Measurements from ENCODE around the gene ZNF75A. TPM values are rescaled to one million over a fixed set of nuclear protein-coding genes. Genes with fewer than 3 reads are reported as not detected.

Gene ZNF75A
- total RNA-seq, 4 donors from 2014 or later, result 19.0 to 28.8 (median 27.3) TPM

DNA sequence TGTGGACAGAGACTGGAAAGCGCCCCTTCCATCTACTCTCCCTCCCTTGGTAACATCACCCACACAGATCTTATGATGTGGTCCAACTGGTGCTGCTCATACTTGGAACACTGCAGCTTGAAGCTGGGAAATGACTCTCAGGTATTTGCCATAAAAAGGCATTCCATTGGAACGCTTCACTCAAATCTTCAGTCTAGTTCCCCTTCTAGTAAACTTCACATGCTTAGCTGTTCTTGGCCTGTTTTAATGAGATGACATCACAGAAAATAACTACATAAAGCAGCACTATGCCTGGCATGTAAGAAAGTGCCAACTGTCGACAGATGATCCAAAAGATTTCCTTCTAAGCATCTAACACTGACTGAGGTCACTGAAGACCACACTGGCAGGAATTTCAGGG, 12.7 kb upstream of the ZNF75A start:
- ATAC-seq, result no peak
- WGBS, 2 donors (ENCODE audit: low coverage in 1 of 2), result 73 to 93% methylated on average over 3 of the region's 3 CpGs
- peaks cover 0 to 74% of the 10 kb centered on the region in 2 donors for H3K36me3 ChIP-seq
- H3K4me1 ChIP-seq, result peaks cover 0 to 4% (median 0%) of the 10 kb centered on the region in 3 donors
- H3K27ac ChIP-seq, result no peak overlapping the region
- H3K4me3 ChIP-seq, result no peak overlapping the region
- TF ChIP-seq POLR2AphosphoS5 (IDR thresholded peaks at IDR 0.05), result no peak
- H3K27me3 ChIP-seq, result no peaks in the 10 kb centered on the region
- peaks cover 0 to 99% (median 8%) of the 10 kb centered on the region in 3 donors for H3K9me3 ChIP-seq

DNA sequence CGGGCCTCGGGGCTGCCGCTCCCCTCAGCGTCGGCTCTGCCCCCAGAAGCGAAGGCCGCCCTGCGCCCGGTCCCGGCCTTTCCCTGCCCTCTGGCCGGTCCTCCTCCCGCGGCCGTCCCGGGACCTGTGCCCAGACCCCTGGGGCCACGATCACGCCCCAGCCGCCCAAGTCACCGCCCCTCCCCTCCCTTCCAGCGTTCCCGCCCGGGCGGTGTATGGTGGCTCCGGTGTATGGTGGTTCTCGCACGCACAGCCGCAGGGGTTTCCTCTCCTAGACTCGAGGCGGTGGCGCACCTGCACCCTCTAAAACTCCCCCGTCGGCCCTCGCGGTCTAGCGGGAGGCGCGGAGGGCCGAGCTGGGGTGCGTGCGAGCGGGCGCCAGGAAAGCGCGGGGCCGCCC, 10.1 kb upstream of the ZNF75A start:
- TF ChIP-seq, protein P1, sequence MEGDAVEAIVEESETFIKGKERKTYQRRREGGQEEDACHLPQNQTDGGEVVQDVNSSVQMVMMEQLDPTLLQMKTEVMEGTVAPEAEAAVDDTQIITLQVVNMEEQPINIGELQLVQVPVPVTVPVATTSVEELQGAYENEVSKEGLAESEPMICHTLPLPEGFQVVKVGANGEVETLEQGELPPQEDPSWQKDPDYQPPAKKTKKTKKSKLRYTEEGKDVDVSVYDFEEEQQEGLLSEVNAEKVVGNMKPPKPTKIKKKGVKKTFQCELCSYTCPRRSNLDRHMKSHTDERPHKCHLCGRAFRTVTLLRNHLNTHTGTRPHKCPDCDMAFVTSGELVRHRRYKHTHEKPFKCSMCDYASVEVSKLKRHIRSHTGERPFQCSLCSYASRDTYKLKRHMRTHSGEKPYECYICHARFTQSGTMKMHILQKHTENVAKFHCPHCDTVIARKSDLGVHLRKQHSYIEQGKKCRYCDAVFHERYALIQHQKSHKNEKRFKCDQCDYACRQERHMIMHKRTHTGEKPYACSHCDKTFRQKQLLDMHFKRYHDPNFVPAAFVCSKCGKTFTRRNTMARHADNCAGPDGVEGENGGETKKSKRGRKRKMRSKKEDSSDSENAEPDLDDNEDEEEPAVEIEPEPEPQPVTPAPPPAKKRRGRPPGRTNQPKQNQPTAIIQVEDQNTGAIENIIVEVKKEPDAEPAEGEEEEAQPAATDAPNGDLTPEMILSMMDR (IDR thresholded peaks at IDR 0.05), result no peak
- TF ChIP-seq POLR2A (IDR thresholded peaks at IDR 0.05) (no peak), POLR2AphosphoS5 (IDR thresholded peaks at IDR 0.05) (no peak)
- peaks cover 0 to 63% of the 10 kb centered on the region in 2 donors for H3K36me3 ChIP-seq
- peaks cover 0 to 95% (median 2%) of the 10 kb centered on the region in 3 donors for H3K9me3 ChIP-seq
- no peak overlapping the region for H3K27ac ChIP-seq
- peaks cover 0 to 4% (median 0%) of the 10 kb centered on the region in 3 donors for H3K4me1 ChIP-seq
- WGBS, 2 donors (ENCODE audit: low coverage in 1 of 2), result no CpG with 5 or more reads among the region's 45 CpGs
- no peak overlapping the region for H3K4me3 ChIP-seq
- no peak for ATAC-seq
- H3K27me3 ChIP-seq, result no peaks in the 10 kb centered on the region

DNA sequence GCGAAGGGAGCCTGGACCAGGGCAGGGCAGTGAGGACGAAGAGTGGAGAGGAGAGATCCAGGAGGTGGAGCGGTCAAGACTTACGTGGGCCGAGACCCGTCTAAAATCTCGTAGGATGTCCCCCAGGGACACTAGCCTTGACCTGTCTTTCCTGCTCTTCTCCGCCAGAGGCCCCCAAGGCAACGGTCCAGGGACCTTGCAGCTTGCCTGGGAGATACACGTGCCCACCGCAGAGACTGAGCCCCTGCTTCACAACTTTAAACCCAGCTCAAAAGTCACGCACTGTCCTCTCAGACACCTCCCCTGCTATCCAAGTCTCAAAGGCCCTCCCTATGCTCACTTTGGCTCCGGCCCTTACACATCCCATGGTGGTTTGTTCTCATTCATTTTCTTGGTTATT, 9.5 kb upstream of the ZNF75A start:
- Histone ChIP-seq H3K36me3 (peaks cover 0 to 63% of the 10 kb centered on the region in 2 donors), H3K27me3 (no peaks in the 10 kb centered on the region), H3K4me3 (no peak overlapping the region), H3K9me3 (peaks cover 0 to 95% (median 2%) of the 10 kb centered on the region in 3 donors), H3K27ac (no peak overlapping the region), H3K4me1 (peaks cover 0 to 4% (median 0%) of the 10 kb centered on the region in 3 donors)
- ATAC-seq, result no peak
- TF ChIP-seq POLR2A (IDR thresholded peaks at IDR 0.05) (no peak), EP300 (IDR thresholded peaks at IDR 0.05) (no peak), POLR2AphosphoS5 (IDR thresholded peaks at IDR 0.05) (no peak)
- TF ChIP-seq, protein P1 (IDR thresholded peaks at IDR 0.05), result no peak
- 60 to 74% methylated on average over 9 to 12 of the region's 13 CpGs for WGBS, 2 donors (ENCODE audit: low coverage in 1 of 2)

DNA sequence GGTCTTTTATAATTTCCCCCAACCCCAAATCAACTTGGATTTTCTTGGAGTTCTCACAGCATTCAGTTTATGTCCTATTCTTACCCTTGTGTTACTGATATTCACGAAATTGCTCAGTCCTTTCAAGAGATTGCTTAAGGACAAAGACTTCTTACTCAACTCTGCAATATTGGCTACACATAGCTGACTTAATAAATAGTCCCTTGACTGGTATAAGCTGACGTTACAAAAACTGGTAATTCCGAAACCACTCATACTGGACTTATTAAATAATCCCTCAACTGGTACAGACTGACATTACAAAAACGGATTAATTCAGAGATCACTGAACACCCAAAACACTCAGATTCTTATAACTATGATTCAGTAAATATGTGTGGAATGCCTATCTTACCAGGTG, 927 bp upstream of the ZNF75A start:
- ATAC-seq, result no peak
- TF ChIP-seq EP300 (IDR thresholded peaks at IDR 0.05) (no peak), POLR2AphosphoS5 (IDR thresholded peaks at IDR 0.05) (no peak), POLR2A (IDR thresholded peaks at IDR 0.05) (no peak)
- TF ChIP-seq, protein P1 (IDR thresholded peaks at IDR 0.05), result no peak
- 61 to 71% methylated on average over 4 of the region's 4 CpGs for WGBS, 2 donors (ENCODE audit: low coverage in 1 of 2)
- Histone ChIP-seq H3K27me3 (no peaks in the 10 kb centered on the region), H3K4me1 (peaks cover 0 to 28% (median 12%) of the 10 kb centered on the region in 3 donors), H3K36me3 (peaks cover 3 to 62% of the 10 kb centered on the region in 2 donors), H3K27ac (peak overlapping the region in 1 of 4 donors; percentile 95), H3K4me3 (peak overlapping the region; percentile 77 to 83), H3K9me3 (peaks cover 0 to 84% (median 0%) of the 10 kb centered on the region in 3 donors)

DNA sequence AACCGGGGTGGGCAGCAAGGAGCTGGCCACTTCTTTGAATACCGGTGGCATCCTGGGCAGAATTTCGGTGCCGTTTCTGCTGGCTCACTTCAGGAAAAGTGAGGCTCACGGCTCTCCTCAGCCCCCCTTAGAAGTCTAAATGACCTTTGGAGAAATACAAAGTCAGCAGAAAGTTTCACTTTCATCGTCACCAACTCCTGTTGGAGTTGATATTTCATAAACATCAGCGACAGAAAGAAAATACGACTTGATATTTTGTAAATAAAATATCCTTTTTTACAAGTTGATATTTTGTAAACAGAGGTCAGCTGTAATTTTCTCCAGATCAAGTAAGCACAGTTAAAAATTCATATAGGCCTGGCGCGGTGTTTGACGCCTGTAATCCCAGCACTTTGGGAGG, 781 bp downstream of the ZNF75A start:
- peaks cover 0 to 28% (median 12%) of the 10 kb centered on the region in 3 donors for H3K4me1 ChIP-seq
- 60 to 61% methylated on average over 1 to 10 of the region's 11 CpGs for WGBS, 2 donors (ENCODE audit: low coverage in 1 of 2)
- peaks cover 3 to 62% of the 10 kb centered on the region in 2 donors for H3K36me3 ChIP-seq

More for the DNA sequence above, 781 bp downstream of the ZNF75A start:
- Histone ChIP-seq H3K27ac (peak overlapping the region; percentile 79 to 95 (median 93)), H3K27me3 (no peaks in the 10 kb centered on the region), H3K9me3 (peaks cover 0 to 84% (median 0%) of the 10 kb centered on the region in 3 donors), H3K4me3 (peak overlapping the region; percentile 77 to 83)
- no peak for ATAC-seq
- TF ChIP-seq POLR2AphosphoS5 (IDR thresholded peaks at IDR 0.05), result no peak
- no peak for TF ChIP-seq EP300 (IDR thresholded peaks at IDR 0.05)
- TF ChIP-seq, protein P1 (IDR thresholded peaks at IDR 0.05), result no peak
- TF ChIP-seq POLR2A (IDR thresholded peaks at IDR 0.05), result no peak

Measured in gastroesophageal sphincter (tissue), 4 donors.